ENCODE data around the gene GXYLT2. TPM values are rescaled to one million over a fixed set of nuclear protein-coding genes. Genes with fewer than 3 reads are reported as not detected.
"Not testable (repeated sequence)": the region's sequence is repeated elsewhere in the genome, so short reads cannot be mapped to it uniquely, and the experiment has no call there.

The GXYLT2 gene
- total RNA-seq, 1 experiment from 2014 or later = not detected

GRCh38 chr3:72996121-72996472, 108.3 kb downstream of the GXYLT2 start:
- Histone ChIP-seq H3K4me3 (ENCODE audit: low read length) (peak overlapping the region; percentile 80), H3K9me2 (replicated peaks; ENCODE audit: insufficient read depth, low read length) (no peaks in the 10 kb centered on the region), H3K36me3 (ENCODE audit: insufficient read depth, low read length) (peaks cover 29% of the 10 kb centered on the region; the same call in 1 of the 2 replicates), H2AFZ (ENCODE audit: low read length) (peak overlapping the region; percentile 96), H3K27me3 (ENCODE audit: low read length) (no peaks in the 10 kb centered on the region), H3K4me2 (ENCODE audit: low read depth, low read length, poor library complexity, severe bottlenecking) (peak overlapping the region; percentile 75), H3K4me1 (ENCODE audit: low read length) (peaks cover 32% of the 10 kb centered on the region), H3K27ac (ENCODE audit: low read length) (no peak overlapping the region), H3K79me2 (ENCODE audit: low read length) (peaks cover 43% of the 10 kb centered on the region), H3K9ac (ENCODE audit: low read length) (peak overlapping the region; percentile 66), H4K20me1 (ENCODE audit: insufficient read depth, low read depth, low read length) (peaks cover 41% of the 10 kb centered on the region), H3K9me3 (ENCODE audit: low read length) (no peaks in the 10 kb centered on the region)
- no peak for DNase-seq

DNA sequence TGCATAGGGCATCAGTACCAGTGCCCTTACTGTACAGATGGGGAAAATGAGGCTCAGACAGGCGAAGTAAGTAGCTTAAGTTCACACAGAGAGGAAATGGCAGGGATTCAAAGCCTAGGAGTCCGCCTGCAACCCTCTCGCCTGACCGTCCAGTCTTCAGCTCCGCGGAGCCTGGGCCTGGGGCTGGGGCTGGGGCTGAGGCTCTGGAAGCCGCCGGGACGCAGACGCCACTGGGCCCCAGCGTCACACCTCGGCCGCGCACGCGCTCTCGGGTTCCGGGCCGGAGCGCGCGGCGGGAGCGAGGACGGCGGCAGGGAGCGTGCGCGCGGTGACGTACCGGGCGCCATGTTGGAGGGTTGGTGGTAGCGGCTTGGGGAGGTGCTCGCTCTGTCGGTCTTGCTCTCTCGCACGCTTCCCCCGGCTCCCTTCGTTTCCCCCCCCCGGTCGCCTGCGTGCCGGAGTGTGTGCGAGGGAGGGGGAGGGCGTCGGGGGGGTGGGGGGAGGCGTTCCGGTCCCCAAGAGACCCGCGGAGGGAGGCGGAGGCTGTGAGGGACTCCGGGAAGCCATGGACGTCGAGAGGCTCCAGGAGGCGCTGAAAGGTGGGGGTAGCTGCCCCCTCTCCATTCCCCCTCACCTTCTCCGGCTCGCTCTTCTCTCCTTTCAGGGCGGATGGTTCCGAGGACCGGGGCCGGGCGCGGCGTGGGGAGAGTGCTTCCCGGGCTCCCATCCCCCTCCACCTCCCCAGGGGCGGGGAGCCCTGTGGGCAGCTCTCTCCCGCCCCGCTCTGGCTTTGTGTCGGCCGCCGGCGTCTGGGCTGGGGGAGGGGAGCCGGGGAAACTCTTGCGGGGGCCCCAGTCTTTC, 108.9 kb downstream of the GXYLT2 start, which contains the start of gene PPP4R2:
TSS of gene PPP4R2 (plus strand) at position 339 of the 861 bp plus-strand sequence. CDS start at position 566, 227 bp downstream.
- peaks cover 49% of the 10 kb centered on the region for H3K79me2 ChIP-seq (ENCODE audit: low read length)

DNA sequence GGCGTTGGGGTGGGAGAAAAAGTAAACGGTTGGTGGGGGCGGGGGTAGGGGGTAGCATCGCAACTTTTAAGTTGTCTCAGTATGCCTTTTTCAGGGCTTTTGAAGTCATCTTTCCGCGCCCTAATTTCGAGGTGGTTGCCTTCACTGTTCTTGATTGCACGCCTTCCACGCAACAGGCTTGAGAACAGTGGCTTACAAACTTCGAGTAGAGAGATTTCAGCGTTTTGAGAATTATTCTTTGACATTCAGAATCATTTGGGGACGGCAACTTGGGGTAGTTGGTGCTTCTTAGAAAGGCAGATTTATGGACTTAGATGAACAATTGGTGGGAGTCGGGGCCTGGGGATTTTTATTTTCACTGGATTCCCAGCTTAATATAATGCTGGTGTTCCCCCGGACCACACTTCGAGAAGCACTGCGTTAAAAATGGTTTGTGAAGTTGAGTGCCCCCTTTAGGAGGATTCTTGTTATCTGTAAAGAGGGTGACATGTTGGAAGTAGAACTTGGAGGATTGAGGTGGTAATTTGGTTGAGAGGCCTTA, 109.6 kb downstream of the GXYLT2 start:
- H3K9me2 ChIP-seq (replicated peaks; ENCODE audit: insufficient read depth, low read length) = no peaks in the 10 kb centered on the region
- DNase-seq = peak; percentile 81
- H3K9me3 ChIP-seq (ENCODE audit: low read length) = no peaks in the 10 kb centered on the region
- peak overlapping the region; percentile 75 for H3K4me2 ChIP-seq (ENCODE audit: low read depth, low read length, poor library complexity, severe bottlenecking)
- H2AFZ ChIP-seq (ENCODE audit: low read length) = no peak overlapping the region
- peak overlapping the region; percentile 78 for H3K27ac ChIP-seq (ENCODE audit: low read length)
- peaks cover 32% of the 10 kb centered on the region for H3K4me1 ChIP-seq (ENCODE audit: low read length)
- H3K79me2 ChIP-seq (ENCODE audit: low read length) = peaks cover 57% of the 10 kb centered on the region
- H3K4me3 ChIP-seq (ENCODE audit: low read length) = peak overlapping the region; percentile 80
- peak overlapping the region; percentile 97 for H3K9ac ChIP-seq (ENCODE audit: low read length)
- H4K20me1 ChIP-seq (ENCODE audit: insufficient read depth, low read depth, low read length) = peaks cover 41% of the 10 kb centered on the region
- no peaks in the 10 kb centered on the region for H3K27me3 ChIP-seq (ENCODE audit: low read length)
- peaks cover 32% of the 10 kb centered on the region; the same call in 1 of the 2 replicates for H3K36me3 ChIP-seq (ENCODE audit: insufficient read depth, low read length)

More for the DNA sequence above, 108.9 kb downstream of the GXYLT2 start, which contains the start of gene PPP4R2:
- Histone ChIP-seq H2AFZ (ENCODE audit: low read length) (peak within 1 kb of the TSS; percentile 96), H3K36me3 (ENCODE audit: insufficient read depth, low read length) (peaks cover 29% of the 10 kb centered on the region; the same call in 1 of the 2 replicates), H3K9ac (ENCODE audit: low read length) (peak within 1 kb of the TSS; percentile 97), H3K4me2 (ENCODE audit: low read depth, low read length, poor library complexity, severe bottlenecking) (peak within 1 kb of the TSS; percentile 75), H3K9me3 (ENCODE audit: low read length) (no peaks in the 10 kb centered on the region), H3K27me3 (ENCODE audit: low read length) (no peaks in the 10 kb centered on the region), H3K4me3 (ENCODE audit: low read length) (peak within 1 kb of the TSS; percentile 80), H3K27ac (ENCODE audit: low read length) (peak within 1 kb of the TSS; percentile 78), H3K4me1 (ENCODE audit: low read length) (peaks cover 32% of the 10 kb centered on the region), H3K9me2 (replicated peaks; ENCODE audit: insufficient read depth, low read length) (no peaks in the 10 kb centered on the region), H4K20me1 (ENCODE audit: insufficient read depth, low read depth, low read length) (peaks cover 41% of the 10 kb centered on the region)
- DNase-seq = peak; percentile 97

DNA sequence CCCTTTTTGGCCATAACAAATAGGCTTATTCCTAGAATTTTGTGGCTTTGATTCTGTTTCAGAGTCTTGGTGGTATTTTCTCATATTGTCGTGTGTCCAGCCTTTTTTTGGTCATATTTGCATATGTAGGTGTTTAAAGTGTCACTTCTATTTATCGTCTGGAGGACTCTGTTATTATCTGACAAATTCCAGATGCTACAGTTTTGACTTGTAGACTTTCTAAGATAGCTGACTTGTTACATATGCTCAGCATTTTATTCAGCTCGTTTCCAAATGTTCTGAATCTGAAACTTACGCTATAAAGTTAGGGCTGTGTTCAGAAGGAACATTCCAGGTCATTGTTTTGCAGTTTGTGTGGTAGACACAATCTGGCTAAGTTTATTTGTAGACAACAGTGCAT, 110.6 kb downstream of the GXYLT2 start:
- peaks cover 32% of the 10 kb centered on the region for H3K4me1 ChIP-seq (ENCODE audit: low read length)
- no peak for DNase-seq
- 0 out of 2 replicates have a peak overlapping the region, but pooled peaks have one; percentile 78 for H3K27ac ChIP-seq (ENCODE audit: low read length)
- peak overlapping the region; percentile 97 for H3K9ac ChIP-seq (ENCODE audit: low read length)
- peak overlapping the region; percentile 80 for H3K4me3 ChIP-seq (ENCODE audit: low read length)
- H4K20me1 ChIP-seq (ENCODE audit: insufficient read depth, low read depth, low read length) = peaks cover 46% of the 10 kb centered on the region
- H3K9me3 ChIP-seq (ENCODE audit: low read length) = no peaks in the 10 kb centered on the region
- H3K27me3 ChIP-seq (ENCODE audit: low read length) = no peaks in the 10 kb centered on the region
- H3K36me3 ChIP-seq (ENCODE audit: insufficient read depth, low read length) = peaks cover 32% of the 10 kb centered on the region; the same call in 1 of the 2 replicates
- no peaks in the 10 kb centered on the region for H3K9me2 ChIP-seq (replicated peaks; ENCODE audit: insufficient read depth, low read length)
- no peak overlapping the region for H2AFZ ChIP-seq (ENCODE audit: low read length)
- peak overlapping the region; percentile 75 for H3K4me2 ChIP-seq (ENCODE audit: low read depth, low read length, poor library complexity, severe bottlenecking)
- H3K79me2 ChIP-seq (ENCODE audit: low read length) = peaks cover 65% of the 10 kb centered on the region

DNA sequence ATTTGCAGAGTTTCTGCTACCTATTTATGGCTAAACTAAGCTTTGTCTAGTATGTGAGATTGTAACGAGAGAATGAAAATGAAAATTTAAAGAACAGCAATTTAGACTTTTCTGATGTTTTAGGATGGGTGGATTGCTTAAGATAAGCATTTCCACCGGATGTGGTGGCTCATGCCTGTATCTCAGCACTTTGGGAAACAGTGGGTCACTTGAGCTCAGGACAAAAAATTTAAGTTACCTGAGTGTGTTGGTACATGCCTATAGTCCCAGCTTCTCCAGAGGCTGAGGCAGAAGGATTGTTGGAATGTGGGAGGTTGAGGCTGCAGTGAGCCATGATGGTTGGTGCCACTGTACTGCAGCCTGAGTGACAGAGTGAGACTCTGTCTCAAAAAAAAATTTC, 112.1 kb downstream of the GXYLT2 start:
- Histone ChIP-seq H3K4me1 (ENCODE audit: low read length) (peaks cover 32% of the 10 kb centered on the region), H3K4me3 (ENCODE audit: low read length) (peak overlapping the region; percentile 80), H3K36me3 (ENCODE audit: insufficient read depth, low read length) (peaks cover 32% of the 10 kb centered on the region; the same call in 1 of the 2 replicates), H3K27me3 (ENCODE audit: low read length) (no peaks in the 10 kb centered on the region), H3K9ac (ENCODE audit: low read length) (no peak overlapping the region), H3K4me2 (ENCODE audit: low read depth, low read length, poor library complexity, severe bottlenecking) (peak overlapping the region; percentile 75), H2AFZ (ENCODE audit: low read length) (no peak overlapping the region), H3K79me2 (ENCODE audit: low read length) (peaks cover 80% of the 10 kb centered on the region), H3K9me3 (ENCODE audit: low read length) (no peaks in the 10 kb centered on the region), H3K27ac (ENCODE audit: low read length) (no peak overlapping the region), H3K9me2 (replicated peaks; ENCODE audit: insufficient read depth, low read length) (no peaks in the 10 kb centered on the region), H4K20me1 (ENCODE audit: insufficient read depth, low read depth, low read length) (peaks cover 60% of the 10 kb centered on the region)
- DNase-seq = no peak

- peaks cover 24% of the 10 kb centered on the region for H3K4me1 ChIP-seq (ENCODE audit: low read length)
- DNase-seq; H3K27me3 ChIP-seq (ENCODE audit: low read length); H3K9me3 ChIP-seq (ENCODE audit: low read length); H3K4me3 ChIP-seq (ENCODE audit: low read length); H3K9ac ChIP-seq (ENCODE audit: low read length); H3K4me2 ChIP-seq (ENCODE audit: low read depth, low read length, poor library complexity, severe bottlenecking); H3K27ac ChIP-seq (ENCODE audit: low read length); H2AFZ ChIP-seq (ENCODE audit: low read length); H3K9me2 ChIP-seq (replicated peaks; ENCODE audit: insufficient read depth, low read length): not testable (repeated sequence)
- H3K36me3 ChIP-seq (ENCODE audit: insufficient read depth, low read length) = peaks cover 52% of the 10 kb centered on the region; the same call in 1 of the 2 replicates
- peaks cover 71% of the 10 kb centered on the region for H4K20me1 ChIP-seq (ENCODE audit: insufficient read depth, low read depth, low read length)
- peaks cover 99% of the 10 kb centered on the region for H3K79me2 ChIP-seq (ENCODE audit: low read length)
These were observed 115.2 kb downstream of the GXYLT2 start for GRCh38 chr3:73003050-73003449.

DNA sequence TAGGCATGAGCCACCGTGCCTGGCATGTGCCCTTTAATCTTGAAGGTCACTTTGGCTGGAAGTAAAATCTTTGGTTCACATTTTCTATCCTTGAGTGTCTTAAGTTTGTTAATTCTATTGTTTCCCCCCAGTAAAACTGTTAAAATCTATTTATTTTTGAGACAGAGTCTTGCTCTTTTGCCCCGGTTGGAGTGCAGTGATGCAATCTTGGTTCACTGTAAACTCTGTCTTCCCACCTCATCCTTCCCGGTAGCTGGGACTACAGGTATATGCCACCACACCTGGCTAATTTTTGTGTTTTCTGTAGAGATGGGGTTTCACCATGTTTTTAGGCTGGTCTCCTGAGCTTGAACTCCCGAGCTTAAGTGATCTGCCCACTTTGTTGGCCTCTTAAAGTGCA, 116.5 kb downstream of the GXYLT2 start:
- peaks cover 51% of the 10 kb centered on the region; the same call in 1 of the 2 replicates for H3K36me3 ChIP-seq (ENCODE audit: insufficient read depth, low read length)
- H3K79me2 ChIP-seq (ENCODE audit: low read length) = peaks cover 99% of the 10 kb centered on the region
- no peak overlapping the region for H3K4me3 ChIP-seq (ENCODE audit: low read length)
- peaks cover 70% of the 10 kb centered on the region for H4K20me1 ChIP-seq (ENCODE audit: insufficient read depth, low read depth, low read length)
- H3K4me2 ChIP-seq (ENCODE audit: low read depth, low read length, poor library complexity, severe bottlenecking) = no peak overlapping the region
- peaks cover 11% of the 10 kb centered on the region for H3K4me1 ChIP-seq (ENCODE audit: low read length)
- H3K27me3 ChIP-seq (ENCODE audit: low read length) = no peaks in the 10 kb centered on the region
- H2AFZ ChIP-seq (ENCODE audit: low read length) = no peak overlapping the region
- no peaks in the 10 kb centered on the region for H3K9me3 ChIP-seq (ENCODE audit: low read length)
- H3K9me2 ChIP-seq (replicated peaks; ENCODE audit: insufficient read depth, low read length) = no peaks in the 10 kb centered on the region
- no peak overlapping the region for H3K9ac ChIP-seq (ENCODE audit: low read length)
- DNase-seq = no peak
- no peak overlapping the region for H3K27ac ChIP-seq (ENCODE audit: low read length)
